GM12872 (cell line): Measurements from ENCODE around the gene ADRA2B.
A peak's percentile ranks its signal among the peaks of the same experiment; 100 is the strongest.

Experiments used
- CTCF ChIP-seq: IDR thresholded peaks from 3 replicates; pipeline ENCODE4 v1.5.1; 2011; ENCODE audit warnings: low read depth, mild to moderate bottlenecking, low read length, moderate library complexity; ENCODE audit not compliant: insufficient read depth

The ADRA2B gene

GRCh38 chr2:96120991-96121390 is 4.6 kb upstream of the ADRA2B start:
- no peak for TF ChIP-seq CTCF

GRCh38 chr2:96120091-96120720 is 3.8 kb upstream of the ADRA2B start:
- no peak for TF ChIP-seq CTCF

GRCh38 chr2:96119389-96119751 is 3.0 kb upstream of the ADRA2B start:
- no peak for TF ChIP-seq CTCF

GRCh38 chr2:96118698-96119388 is 2.5 kb upstream of the ADRA2B start:
- TF ChIP-seq CTCF = no peak

- peak; percentile 41 for TF ChIP-seq CTCF
Measured at GRCh38 chr2:96117701-96118588, 1.6 kb upstream of the ADRA2B start.

- peak; percentile 73 for TF ChIP-seq CTCF
Measured at GRCh38 chr2:96116879-96117533, 635 bp upstream of the ADRA2B start.
